GM18861 (cell line): ENCODE data around the gene EIF5A.

Experiments
- ATAC-seq: cut with Tn5 transposase; IDR thresholded peaks from one replicate; pipeline ENCODE4 v1.9.1; 2021; ENCODE audit not compliant: unreplicated experiment

Gene EIF5A

GRCh38 chr17:7284911-7285310 is 22.5 kb upstream of the EIF5A start:
- ATAC-seq = no peak

GRCh38 chr17:7285679-7286078 is 21.7 kb upstream of the EIF5A start:
- ATAC-seq = no peak

DNA sequence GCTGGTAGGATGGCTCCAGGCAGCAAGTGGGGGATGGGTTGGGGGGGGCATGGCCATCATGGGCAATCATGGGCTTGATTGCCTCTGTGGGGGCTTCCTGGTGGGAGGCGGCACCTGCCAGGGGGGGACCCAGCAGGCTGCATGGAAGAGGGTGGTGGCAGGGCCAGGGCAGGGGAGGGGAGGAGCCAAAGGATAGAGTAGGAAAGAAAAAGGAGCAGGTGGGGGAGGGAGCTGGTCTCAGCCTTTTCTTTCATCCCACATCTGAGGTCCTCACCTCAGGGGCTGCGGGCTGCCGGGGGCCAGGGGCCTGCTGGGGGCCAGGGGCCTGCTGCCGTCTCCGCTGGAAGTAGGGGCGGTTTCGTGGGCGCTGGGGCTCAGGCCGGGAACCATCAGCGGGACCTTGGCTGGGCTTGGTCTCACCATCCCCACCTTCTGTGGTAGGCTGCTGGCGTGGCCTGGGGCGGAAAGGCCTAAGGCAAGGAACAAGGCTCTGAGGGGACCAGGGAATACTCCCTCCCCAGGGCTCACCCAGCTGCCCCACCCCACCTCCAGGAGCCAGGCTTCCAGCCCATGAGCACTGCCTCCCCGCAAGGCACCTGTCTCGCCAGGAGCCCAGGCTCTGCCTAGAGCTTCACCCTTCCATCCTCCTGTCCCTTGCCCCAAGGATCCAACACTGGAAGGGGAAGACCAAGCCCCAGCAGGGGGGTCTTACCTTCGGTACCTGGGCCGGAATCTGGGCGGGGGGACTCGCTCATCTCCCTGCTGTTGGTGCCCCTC is 18.0 kb upstream of the EIF5A start:
- no peak for ATAC-seq

DNA sequence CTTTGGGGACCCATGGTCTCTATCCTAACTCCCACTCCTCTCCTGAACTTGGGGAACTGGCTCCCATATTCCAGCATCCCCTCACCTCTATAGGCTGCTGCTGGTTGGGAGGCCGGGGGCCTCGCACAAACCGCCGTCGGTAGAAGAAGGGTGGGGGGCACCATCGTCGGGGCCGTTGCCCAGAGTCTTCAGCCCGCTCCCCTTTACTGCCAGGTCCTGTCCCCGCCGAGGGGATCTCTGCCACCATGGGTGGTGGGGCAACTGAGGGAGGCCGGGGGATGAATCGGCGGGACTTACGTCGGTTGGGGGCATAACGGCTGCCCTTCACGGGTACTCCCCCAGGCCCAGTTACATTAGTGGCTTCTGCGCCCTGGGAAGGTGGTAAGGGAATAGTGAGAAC is 17.3 kb upstream of the EIF5A start:
- ATAC-seq = no peak

- ATAC-seq = no peak
These were observed 16.7 kb upstream of the EIF5A start for GRCh38 chr17:7290685-7291084.

DNA sequence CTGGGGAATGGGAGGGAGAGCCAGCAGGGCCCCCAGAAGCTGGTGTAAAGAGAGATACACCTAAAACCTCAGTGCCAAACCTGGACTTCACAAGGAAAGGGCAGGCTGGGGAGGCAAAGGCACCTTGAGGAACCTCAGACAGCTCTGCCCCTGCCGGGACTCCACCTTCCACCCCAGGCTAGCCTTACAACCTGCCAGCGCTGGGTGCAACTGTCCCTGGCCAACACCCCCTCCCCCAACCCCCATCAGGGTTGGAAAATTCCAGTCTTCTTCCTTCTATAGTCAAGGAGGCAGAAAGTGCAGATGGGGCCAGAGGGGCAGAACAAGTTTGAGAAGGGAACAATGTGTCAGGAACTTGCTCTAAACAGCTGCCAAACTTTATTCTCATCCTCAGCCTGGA is 15.2 kb upstream of the EIF5A start:
- ATAC-seq = no peak

DNA sequence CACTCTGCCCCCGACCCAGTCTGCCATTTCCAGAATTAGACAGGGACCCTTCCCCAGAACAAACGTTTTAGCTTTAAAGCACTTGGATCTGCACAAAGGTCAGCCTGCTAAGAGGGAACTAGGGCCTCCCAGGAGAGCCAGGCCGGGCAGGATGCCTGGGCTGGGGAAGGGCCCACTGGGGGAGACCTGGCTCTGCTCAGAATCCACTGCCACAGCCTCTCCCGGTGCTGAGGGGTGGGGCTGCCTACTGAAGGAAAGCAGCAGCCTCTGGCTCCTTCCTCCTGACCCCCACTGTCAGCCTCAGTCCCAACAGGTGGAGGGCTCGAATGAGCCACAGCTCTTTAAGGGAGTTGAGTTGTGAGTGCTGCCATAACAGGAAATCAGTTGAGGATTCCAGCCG is 14.7 kb upstream of the EIF5A start:
- no peak for ATAC-seq

DNA sequence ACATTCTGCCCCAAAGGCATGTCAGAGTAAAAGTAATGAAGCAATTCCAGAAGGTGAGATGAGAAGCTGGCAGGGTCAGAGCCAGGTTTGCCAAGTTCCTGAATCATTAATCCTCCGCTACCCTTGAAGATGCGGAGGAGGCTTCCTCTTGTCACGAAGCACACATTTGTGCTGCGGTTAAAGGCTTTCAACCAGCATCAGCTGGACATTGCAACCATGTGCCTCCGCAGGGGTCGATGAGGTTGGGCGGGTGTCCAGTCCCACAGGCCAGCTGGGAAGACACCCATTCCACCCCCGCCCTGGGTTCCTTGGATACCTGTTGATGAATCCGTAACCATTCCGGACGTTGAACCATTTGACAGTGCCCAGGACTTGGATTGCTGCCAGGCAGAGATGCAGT is 14.3 kb upstream of the EIF5A start:
- ATAC-seq = no peak

DNA sequence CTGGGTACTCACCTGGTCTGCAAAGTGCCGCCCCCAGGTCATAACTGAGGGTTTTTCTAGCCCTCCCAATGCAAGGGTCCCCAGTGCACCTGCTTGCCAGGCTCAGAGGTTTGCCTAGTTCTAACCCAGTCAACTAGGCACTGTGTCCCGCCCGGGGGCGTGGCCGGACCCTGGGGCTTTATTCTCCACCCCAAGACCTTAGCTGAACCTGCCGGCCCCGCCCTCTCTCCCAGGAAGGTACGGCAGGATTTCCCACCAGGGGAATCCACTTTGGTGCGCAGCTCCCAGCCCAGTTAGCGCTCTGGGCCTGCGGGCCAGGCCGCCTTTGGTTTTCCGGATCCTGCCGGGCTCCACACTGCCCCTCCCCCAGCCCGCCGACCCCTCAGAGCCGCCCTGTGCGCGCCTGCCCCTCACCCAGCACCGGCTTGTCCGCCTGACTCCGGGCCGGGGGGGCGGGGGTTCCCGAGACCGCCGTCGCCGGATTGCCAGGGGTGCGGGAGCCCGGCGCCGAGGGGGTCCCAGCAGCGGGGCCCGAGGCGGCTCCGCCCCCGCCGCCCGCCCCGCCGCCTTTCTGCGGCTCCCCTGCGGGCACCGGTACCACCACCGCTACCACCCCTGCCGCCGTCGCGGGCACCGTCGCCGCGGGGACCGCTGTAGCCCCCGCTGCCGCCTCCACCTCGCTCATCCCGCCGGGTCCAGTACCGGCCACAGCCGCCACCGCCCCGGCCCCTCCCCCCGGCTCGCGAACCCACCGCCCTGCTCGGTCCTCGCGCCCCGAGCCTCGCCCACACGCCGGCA is 13.4 kb upstream of the EIF5A start:
- no peak for ATAC-seq

DNA sequence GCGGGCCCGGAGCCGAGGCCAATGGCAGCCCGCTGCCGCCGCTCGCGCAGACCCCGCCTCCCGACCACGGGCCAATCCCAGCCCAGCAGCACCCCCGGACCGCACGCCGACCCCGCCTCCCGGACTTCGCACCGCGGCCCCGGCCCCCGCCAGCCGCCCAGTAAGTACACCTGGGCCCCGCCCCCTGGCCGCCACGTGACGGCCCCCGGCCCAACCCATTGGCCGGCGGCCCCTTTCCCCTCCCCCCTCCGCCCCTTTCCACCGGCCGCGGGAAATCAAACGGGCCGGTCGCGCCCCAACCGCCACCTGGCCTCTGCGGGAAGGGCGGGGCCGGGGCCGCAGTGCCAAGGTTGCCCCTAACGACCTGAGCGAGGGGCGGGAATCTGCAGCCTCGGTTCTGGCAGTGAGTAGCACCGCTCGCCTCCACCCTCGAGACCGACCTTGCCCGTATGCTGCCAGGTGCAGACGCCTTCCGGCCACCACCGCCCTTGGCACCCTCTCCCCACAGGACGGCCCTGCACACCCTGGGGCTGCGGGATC is 12.7 kb upstream of the EIF5A start, which contains the start of gene YBX2:
Gene YBX2, minus strand, starts transcription at position 26 of the 540 bp plus-strand sequence. CDS start 139 bp downstream, outside the sequence.
- ATAC-seq = no peak

GRCh38 chr17:7295230-7296180 is 11.9 kb upstream of the EIF5A start:
- no peak for ATAC-seq

- no peak for ATAC-seq
These were observed 11.1 kb upstream of the EIF5A start for GRCh38 chr17:7296189-7296861.

- no peak for ATAC-seq
These were observed 3.2 kb upstream of the EIF5A start for GRCh38 chr17:7304179-7304578.

DNA sequence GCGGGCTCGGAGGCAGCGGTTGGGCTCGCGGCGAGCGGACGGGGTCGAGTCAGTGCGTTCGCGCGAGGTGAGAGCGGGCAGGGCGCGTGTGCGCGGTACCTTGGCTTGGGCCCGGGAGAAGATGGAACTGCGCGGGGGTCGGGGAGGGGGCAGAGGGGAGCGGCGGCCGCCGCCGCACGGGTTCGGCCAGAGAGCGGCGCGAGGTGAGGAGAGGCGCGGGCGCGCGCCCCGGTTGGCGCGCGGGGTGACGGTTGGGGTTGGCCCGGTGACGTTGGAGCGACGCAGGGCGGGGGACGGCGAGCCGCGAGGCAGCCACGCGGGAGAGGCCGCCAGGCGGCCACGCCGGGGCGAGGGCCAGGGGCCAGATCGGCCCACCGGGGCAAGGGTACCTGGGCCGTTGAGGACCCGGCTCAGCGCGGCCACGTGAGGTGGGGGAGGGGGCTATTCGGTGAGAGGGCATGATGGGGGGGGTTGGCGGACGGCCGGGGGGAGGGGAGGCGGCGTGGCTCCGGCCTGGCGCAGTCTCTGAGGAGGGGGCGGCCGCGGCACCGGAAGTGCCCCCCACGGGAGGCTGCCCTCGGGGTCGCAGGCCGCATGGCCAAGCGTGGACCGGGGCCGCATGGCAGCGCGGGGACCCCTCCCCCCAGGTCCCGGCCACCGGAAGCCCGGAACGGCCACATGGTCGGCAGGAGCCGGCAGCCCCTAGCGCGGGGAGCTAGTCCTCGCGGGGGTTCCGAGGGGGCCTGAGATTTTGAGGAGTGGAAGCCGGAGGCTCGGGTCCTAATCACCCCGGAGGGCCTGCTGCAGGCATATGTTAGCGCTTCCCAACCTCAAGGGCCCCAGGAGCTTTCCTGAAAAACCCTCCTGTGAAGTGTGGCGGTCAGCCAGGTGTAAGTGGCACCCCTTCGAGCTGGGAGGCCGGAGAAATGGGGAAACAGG is 527 bp downstream of the EIF5A start:
- no peak for ATAC-seq

DNA sequence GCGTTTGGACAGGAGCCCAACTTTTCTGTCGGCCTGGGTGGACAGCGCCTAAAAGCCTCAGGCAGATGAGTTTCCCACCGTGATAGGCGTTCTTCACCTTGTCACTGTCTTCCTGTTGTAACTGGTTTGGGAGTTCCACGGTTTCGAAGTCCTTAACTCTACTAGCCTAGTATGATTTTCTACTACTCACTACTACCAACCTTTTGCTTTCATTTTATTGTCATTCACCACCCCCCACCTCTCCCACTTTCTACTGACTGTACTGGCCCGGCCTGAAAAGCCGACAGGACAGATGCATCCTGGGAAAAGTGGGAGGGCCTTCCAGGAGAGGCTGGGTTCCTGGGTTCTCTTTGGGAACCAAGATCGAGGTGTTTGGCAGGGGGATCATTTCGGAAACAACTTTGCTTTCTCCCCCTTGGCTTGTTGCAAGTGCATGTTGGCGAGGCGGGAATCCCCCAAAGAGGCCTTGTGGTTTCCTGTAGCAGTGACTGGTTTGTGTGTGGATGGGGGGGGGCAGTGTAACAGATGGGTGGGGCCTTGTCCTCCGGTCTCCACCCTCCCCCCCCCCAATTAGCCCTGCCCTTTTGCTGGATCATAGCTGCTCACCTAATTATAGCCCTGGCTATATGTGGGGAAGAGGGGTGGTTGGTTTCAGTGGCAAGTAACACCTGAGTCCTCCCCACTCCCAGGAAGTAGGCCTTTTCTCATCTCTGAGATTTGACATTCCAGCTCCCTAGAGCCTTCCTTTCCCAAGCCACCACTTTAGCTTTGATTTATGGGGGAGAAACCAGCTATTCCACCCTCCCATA is 1.4 kb downstream of the EIF5A start:
- no peak for ATAC-seq

GRCh38 chr17:7309628-7310027 is 2.2 kb downstream of the EIF5A start:
- ATAC-seq = no peak

DNA sequence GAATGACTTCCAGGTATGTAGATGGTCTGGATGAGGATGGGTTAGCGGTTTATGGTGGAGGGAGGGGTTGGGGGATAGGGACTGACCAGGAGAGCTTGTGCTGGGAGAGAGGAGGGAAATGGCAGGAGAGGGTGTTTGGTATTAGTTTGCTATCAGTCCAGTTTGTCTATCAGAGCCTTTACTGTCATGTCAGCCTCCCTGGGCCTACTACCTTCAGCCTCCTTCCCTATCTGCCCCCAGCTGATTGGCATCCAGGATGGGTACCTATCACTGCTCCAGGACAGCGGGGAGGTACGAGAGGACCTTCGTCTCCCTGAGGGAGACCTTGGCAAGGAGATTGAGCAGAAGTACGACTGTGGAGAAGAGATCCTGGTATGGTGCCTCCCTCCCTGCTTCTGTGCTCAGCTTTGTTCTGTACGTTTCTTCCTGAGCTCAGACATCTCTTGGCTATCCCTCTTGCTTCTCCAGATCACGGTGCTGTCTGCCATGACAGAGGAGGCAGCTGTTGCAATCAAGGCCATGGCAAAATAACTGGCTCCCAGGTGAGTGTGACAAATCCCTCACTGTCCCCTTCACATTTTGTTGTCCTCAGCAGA is 3.8 kb downstream of the EIF5A start:
- no peak for ATAC-seq
